HG02884 (cell line): ENCODE results near the gene TATDN2.

Experiments used
- ATAC-seq: cut with Tn5 transposase; IDR thresholded peaks from one replicate; pipeline ENCODE4 v1.9.1; 2021; ENCODE audit warnings: mild to moderate bottlenecking, moderate library complexity; ENCODE audit not compliant: unreplicated experiment

Gene TATDN2

DNA sequence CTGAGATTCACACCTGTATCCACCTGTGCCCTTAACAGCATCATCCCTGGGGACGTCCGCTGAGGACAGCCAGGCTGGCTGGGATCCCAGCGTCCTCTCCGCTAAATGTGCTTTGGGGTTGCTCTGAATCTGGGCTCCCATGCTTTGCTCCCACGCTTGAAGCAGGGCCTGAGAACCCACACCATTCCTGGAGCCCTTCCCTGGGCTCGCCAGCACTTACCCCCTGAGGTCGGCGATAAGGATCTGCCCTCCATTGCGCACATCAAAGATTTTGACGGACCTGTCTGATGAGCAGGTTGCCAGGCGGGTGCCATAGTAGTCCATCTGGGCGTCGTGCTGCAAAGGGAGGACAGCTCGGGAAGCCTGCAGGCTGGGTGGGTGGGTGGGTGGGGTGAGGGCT lies 66.8 kb downstream of the TATDN2 start:
- ATAC-seq = no peak

DNA sequence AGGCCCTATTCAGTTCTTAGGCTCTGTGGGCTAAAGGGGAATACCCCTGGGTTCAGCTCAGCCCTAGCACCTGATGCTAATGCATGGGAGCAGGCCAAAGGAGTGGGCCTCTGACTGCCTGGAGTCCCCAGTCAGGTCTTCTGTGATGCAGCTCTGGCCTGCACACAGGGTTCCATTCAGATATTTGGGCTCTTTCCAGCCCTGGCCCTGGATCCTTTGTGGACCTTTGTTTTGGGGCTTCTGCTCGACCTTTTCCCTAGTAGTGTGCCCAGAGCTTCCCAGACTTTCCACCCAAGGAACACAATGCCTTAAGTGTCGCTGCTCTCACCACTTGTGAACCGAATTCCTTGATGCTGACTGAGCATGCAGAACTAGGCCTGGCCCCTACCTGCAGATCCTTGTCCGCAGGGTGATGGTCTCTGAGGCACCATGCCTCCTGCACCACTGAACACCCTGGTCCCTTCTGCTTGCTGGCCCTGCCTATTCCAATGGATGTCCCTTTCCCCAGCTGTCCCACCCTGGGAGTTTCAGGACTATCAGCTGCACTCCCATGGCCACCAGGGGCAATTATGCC lies 67.6 kb downstream of the TATDN2 start:
- no peak for ATAC-seq

DNA sequence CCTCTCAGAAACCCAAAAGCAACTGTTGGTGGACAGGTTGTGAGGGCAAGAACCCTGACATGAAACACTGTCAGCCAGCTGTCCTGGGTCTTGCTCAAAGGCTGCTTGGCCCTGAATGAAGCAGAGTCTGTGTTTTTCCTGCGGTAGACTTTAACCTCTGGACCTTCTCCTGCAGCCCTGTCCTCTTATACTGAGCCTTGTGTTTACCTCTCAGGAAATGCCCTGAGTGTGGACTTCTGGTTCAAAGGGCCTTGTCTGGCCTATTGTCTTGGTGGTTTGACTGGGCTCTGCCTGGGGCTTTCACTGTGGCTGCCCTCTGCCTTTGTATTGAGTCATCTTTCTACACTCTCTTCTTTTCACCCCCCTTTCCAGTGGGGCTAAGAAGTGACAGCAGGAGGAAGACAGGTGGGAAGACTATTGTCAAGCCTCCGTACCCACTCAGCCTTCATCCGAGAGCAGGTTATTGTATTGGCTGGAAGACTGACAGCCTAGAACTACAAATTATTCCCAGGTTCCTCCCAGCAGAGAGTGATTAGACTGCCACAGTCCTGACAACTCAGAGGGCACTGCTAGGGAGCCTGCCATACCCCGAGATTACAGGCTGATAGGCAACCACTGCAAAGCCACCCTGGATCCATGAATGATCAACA lies 69.2 kb downstream of the TATDN2 start:
- ATAC-seq = no peak

DNA sequence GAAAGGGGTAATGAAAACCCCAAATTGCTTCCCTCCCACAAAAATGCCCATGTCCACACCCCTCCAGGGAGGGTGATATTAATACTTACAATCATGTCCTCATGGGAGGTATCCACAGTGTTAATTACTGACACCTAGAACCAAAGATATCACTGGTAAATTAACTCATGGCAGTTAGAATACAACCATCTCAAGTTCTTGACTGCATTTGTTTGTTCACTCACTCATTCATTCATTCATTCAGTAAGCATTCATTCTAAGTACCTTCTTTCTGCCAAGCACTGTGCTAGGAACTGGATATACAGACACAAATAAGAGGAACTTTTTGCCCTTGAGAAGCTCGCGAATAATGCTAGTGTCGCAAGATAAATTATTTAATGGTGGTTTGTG lies 69.7 kb downstream of the TATDN2 start:
- ATAC-seq = no peak

DNA sequence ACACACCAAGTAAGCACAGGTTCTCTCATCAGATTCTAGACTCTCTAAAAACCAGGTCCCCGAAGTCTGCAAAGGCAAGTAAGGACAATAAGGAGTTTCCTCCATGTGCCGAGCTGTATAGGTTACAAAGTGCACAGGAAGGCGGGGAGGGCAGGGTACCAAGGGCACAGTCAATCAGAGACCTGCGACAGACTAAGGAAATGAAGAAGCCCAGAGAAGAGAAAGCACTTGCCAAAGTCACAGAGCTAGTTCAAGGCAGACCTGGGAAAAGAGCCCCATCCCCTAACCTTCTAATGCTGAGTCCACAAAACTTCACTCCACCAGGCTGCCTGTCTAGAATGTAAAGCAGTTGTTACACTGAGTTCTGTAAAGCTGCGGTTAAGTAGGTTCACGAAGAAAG lies 71.0 kb downstream of the TATDN2 start:
- ATAC-seq = no peak

DNA sequence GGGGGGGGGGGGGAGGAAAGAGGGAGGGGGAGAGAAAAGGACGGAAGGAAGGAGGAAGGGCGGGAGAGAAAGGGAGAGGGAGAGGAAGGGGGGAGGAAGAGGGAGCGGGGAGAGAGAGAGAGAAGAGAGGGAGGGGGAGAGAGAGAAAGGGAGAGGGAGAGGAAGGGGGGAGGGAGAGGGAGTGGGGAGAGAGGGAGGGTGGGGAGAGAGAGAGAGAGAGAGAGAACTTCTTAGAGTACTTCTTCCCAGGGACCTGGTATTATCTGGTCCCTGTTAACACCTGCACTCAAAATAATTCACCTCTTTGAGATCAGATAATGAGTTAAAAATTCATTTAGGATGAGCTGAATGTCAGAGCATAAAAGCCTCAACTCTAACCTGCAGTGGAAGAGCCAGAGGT lies 71.5 kb downstream of the TATDN2 start:
- no peak for ATAC-seq

DNA sequence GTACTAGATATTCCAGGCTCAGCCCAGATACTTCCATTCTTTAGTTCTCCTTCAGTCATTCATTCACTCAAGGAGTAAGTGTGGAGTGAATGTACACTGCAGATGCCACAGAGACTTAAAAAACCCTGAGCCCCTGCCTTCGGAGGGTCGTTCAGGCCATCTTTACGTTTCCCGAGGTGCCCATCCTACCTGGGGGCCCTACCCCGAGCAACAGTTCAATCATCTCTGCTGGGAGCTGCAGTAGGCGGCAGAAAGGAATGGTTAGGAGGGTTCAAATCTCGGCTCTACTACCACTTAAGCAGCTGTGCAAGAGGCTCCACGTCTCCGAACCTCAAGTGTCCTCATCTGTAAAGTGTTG lies 72.0 kb downstream of the TATDN2 start:
- no peak for ATAC-seq

DNA sequence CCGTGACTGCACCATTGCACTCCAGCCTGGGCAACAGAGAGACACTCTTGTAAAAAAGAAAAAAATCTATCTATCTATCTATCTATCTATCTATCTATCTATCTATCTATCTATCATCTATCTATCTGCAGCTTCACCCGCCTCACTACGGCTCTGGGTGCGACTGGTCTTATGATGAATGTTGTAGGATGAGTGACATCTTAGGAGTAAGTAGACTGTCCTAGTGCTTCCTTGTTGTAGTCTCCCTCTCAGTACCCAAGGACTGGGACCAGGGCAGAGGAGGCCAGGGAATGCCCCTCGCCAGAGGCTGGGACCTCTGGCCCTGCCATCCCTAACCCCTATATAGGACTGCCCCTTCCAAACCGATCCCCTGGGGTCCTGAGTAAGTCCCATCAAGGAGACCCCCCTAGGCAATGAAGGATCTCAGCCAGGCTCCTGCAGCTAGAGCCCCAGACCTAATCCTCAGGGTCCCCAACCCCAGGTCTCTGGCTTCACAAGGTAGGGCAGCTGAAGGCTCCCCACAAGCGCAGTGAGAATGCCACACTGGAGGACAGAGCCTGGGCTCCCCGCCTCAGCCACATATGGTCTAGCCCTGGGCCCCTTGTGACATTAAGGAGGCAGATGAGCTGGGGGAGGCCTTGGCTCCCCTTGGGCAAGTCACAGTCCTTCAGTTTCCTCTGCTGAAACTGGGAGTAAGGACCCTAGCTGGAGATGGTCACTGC lies 73.5 kb downstream of the TATDN2 start:
- ATAC-seq = no peak

DNA sequence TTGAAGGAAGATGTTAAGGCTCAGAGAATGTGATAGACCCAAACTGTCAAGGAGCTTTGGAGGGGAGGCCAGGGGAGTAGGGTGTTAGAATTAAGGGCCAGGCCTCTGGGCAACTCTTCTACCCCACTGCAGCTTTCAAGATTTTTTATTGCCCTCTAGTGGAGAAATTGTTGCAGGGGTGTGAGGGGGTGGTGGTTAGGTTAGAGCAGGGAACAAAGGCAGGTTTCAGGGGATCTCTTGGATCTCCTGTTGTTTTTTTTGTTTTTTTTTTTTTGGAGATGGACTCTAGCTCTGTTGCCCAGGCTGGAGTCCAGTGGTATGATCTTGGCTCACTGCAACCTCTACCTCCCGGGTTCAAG lies 74.1 kb downstream of the TATDN2 start:
- ATAC-seq = no peak

DNA sequence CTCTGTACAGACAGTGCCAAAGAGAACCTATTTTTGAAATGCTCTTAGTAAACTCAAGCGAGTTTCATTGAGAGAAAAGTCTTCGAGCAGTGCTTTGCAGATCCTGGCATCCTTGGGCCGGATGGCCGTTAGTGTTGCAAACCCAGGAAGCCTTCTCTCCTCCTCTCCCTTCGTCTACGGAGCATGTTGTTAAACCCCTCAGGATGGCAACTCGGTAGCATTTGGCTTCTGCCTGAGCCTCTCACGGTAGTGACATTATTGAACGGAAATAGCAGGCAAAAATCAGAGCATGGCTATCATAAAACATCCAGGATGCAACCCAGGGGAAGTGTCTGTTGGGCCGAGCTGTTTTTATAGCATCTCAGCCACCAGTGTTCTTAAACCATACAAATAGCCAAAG lies 79.3 kb downstream of the TATDN2 start:
- ATAC-seq = no peak

DNA sequence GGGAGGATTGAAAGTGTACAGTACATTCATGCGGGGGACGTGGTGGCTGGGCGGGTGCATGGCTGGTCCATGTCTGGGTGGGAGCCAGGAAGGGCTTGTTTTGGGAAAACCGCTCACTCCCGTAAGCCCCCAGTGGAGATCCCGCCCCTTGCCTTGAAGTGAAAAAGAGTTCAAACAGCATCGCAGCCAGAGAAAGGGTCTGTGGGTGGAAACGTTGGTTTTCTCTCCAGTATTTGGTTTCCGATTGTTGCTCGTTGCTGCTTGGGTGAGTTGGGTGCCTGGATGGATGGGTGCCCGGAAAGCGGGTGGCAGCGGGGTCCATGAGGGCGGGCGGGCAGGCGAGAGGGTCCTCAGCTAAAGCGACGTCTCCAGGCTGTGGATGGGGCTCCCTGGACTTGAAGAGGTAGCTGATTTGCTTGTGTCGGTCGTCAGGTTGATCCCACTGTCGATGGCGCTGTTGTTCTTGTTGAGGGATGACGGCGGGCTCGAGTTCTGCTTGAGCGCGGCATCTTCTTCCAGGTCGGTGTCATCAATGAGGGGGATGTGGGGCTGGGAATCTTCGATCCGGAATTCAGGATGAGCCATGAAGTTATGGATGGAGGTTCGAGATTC lies 80.3 kb downstream of the TATDN2 start:
- ATAC-seq = no peak

DNA sequence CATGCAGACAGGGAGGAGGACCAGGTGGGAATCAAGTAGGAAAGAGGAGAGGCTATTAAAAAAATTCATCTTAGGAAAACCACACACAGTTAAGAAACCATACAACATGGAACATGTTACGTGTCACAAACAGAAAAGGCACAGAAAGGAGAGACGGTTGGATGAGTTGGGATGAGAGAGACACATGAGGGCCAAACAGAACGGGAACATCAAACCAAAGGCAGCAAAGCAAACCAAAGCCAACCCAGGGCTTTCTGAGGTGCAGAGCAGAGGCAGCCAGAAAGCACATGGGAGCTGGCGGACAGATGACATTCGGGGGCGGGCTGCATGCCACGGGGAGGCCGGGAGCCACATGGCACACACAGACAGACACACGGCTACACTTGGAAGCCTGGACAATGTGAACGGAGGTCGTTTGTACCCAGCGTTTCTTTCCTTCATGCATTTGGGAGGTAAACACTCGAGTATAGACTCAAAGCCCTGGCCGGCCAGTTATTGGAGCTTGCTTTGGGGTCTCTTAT lies 81.3 kb downstream of the TATDN2 start:
- ATAC-seq = no peak

DNA sequence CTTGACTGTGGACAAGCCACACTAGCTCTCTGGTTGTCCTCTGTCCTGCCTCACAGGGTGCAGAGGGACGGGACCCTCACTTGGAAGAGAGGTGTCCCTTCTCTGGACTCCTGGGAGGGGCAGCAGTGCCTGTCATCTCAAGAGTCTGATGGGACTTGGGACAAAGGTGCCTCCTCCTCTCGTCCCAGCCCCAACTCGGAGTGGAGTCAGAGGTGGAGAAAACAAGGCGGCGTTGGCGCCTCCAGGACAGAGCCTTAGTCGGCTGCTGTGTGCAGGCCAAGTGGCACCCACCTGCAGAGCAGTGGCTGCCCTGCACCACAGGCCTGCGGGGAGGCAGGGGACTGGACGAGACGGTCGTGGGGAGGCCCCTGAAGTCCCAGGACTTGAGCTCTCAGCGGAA lies 82.1 kb downstream of the TATDN2 start:
- no peak for ATAC-seq
